Measurements from ENCODE around the gene FANK1.

The FANK1 gene

DNA sequence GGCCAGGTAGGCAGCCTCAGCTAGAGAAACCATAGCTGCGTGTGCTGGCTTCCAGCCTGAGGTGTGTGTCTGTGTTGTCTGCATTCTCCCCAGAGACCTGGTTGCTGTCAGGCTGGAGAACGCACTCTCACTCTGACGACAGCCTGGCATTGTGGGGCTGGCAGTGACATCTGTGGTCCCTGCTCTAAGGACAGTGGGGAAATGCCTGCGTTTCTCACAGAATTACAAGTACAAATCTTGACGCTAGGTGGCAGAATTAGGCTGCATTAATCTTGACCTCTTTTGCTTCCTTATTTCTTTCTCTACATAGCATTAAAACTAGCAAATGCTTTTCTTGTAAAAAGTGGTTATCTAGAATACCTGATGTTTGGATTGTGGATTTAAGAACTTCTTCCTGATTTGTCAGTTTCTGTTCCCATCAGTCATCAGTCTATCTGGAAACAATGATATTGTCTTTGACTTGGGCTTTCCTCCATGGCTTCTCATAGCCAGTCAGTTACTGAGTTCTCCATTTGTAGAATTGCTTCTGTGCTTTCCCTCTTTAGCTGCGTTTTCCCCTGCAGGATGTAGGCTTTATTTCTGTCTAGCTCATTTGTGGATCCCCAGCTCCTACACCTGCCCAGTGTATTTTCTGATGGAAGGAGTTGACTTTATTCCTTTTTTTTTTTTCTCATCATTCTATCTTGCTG is 86.0 kb downstream of the FANK1 start:
- H3K9me3 ChIP-seq (ENCODE audit: control insufficient read depth, insufficient read depth, low read length): no peaks in the 10 kb centered on the region
- H3K36me3 ChIP-seq (ENCODE audit: control insufficient read depth, insufficient read depth, low read length): no peaks in the 10 kb centered on the region
- no peaks in the 10 kb centered on the region for H3K27me3 ChIP-seq (ENCODE audit: control insufficient read depth, insufficient read depth, low read length)
- H3K4me3 ChIP-seq (ENCODE audit: low read depth, low read length): no peak overlapping the region
- peaks cover 7% of the 10 kb centered on the region for H3K4me1 ChIP-seq (ENCODE audit: control insufficient read depth, insufficient read depth, low read length)
- H3K9ac ChIP-seq (ENCODE audit: low read depth, low read length): no peak overlapping the region

DNA sequence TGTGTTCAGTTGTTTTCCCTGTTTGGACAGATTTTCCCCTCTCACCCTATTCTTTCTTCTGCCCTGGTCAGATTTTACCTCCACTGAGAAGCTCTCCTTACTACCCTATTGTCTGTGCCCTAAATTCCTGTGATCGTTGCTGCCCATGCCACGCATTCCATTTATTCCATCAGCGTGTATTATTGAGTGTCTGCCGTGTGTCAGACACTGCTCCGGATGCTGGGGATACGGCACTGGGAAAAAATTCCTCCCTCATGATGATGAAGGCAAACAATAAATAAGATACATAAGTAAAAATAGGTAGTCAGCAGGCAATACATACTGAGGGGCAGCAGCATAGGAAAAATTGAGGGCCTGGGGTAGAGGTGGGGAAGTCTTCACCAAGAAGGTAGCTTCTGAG is 86.8 kb downstream of the FANK1 start:
- Histone ChIP-seq H3K27me3 (ENCODE audit: control insufficient read depth, insufficient read depth, low read length) (no peaks in the 10 kb centered on the region), H3K4me3 (ENCODE audit: low read depth, low read length) (no peak overlapping the region), H3K36me3 (ENCODE audit: control insufficient read depth, insufficient read depth, low read length) (no peaks in the 10 kb centered on the region), H3K9me3 (ENCODE audit: control insufficient read depth, insufficient read depth, low read length) (no peaks in the 10 kb centered on the region), H3K4me1 (ENCODE audit: control insufficient read depth, insufficient read depth, low read length) (peaks cover 7% of the 10 kb centered on the region), H3K9ac (ENCODE audit: low read depth, low read length) (no peak overlapping the region)

DNA sequence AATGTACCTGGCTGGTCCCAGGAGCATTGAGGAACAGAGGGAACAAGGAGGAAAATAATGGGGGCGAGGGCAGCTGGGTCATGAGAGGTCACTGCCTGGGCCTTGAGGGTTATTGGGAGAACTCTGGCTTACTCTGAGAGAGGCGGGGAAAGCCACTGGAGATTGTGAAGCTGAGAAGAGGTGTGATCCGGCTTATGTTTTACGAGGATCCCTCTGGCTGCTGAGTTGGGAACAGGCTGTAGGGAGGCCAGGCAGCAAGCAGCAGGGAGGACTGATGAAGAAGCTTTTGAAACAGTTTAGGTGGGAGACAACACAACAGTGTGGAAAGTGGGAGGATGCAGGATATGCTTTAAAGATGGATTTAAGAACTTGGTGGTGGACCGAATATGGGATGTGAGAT is 87.3 kb downstream of the FANK1 start:
- no peaks in the 10 kb centered on the region for H3K27me3 ChIP-seq (ENCODE audit: control insufficient read depth, insufficient read depth, low read length)
- H3K36me3 ChIP-seq (ENCODE audit: control insufficient read depth, insufficient read depth, low read length): no peaks in the 10 kb centered on the region
- peaks cover 7% of the 10 kb centered on the region for H3K4me1 ChIP-seq (ENCODE audit: control insufficient read depth, insufficient read depth, low read length)
- H3K9ac ChIP-seq (ENCODE audit: low read depth, low read length): no peak overlapping the region
- no peak overlapping the region for H3K4me3 ChIP-seq (ENCODE audit: low read depth, low read length)
- H3K9me3 ChIP-seq (ENCODE audit: control insufficient read depth, insufficient read depth, low read length): no peaks in the 10 kb centered on the region

DNA sequence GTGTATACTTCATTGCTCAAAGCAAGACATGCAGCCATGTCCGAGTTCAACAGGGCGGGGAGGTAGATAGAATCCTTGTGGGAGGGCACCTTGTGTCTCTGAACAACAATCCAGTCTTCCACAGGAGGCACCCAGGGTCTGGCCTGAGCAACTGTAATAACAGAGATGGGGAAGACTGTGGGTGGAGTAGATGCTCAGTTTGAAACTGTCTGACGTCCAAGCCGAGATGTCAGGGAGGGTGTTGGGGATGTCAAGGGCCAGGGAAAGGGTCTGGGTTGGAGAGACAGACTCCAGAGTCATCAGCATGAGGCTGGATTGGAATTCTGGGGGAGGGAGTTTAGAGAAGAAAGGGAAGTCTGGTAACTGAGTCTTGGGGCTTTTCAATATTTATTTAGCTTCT is 88.0 kb downstream of the FANK1 start:
- Histone ChIP-seq H3K9me3 (ENCODE audit: control insufficient read depth, insufficient read depth, low read length) (no peaks in the 10 kb centered on the region), H3K4me3 (ENCODE audit: low read depth, low read length) (no peak overlapping the region), H3K27me3 (ENCODE audit: control insufficient read depth, insufficient read depth, low read length) (no peaks in the 10 kb centered on the region), H3K4me1 (ENCODE audit: control insufficient read depth, insufficient read depth, low read length) (peaks cover 4% of the 10 kb centered on the region), H3K9ac (ENCODE audit: low read depth, low read length) (no peak overlapping the region), H3K36me3 (ENCODE audit: control insufficient read depth, insufficient read depth, low read length) (no peaks in the 10 kb centered on the region)

DNA sequence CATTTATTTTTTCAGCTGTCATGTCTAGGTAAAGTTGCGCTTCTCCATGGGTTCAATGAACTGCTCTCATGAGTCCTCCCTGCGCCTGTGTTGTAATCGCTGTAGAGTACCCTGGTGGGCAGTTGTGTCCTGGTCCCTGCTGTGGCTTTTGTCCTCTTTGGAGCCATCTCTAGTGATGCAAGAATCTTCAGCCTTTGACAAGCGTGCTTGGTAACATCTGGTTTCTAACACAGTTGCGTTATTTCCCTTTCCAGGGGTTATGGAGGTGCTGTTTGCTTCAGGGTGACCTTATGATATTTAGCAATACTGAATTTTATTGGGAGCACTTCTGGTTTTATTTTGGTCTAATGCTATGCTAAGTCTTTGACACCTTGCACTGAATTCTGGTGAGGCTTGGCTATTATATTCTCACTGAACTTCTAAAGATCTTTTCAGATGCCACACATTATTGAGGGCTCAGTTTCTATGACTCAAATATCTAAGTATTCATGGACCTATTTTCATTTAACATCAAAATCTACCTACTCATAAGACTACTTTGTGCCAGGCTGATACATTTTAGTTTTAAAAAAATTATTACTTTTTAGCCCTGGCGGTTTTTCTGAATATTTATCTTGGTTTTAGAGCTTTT is 88.6 kb downstream of the FANK1 start:
- Histone ChIP-seq H3K4me3 (ENCODE audit: low read depth, low read length) (no peak overlapping the region), H3K4me1 (ENCODE audit: control insufficient read depth, insufficient read depth, low read length) (no peaks in the 10 kb centered on the region), H3K9me3 (ENCODE audit: control insufficient read depth, insufficient read depth, low read length) (no peaks in the 10 kb centered on the region), H3K9ac (ENCODE audit: low read depth, low read length) (no peak overlapping the region), H3K27me3 (ENCODE audit: control insufficient read depth, insufficient read depth, low read length) (no peaks in the 10 kb centered on the region), H3K36me3 (ENCODE audit: control insufficient read depth, insufficient read depth, low read length) (no peaks in the 10 kb centered on the region)

DNA sequence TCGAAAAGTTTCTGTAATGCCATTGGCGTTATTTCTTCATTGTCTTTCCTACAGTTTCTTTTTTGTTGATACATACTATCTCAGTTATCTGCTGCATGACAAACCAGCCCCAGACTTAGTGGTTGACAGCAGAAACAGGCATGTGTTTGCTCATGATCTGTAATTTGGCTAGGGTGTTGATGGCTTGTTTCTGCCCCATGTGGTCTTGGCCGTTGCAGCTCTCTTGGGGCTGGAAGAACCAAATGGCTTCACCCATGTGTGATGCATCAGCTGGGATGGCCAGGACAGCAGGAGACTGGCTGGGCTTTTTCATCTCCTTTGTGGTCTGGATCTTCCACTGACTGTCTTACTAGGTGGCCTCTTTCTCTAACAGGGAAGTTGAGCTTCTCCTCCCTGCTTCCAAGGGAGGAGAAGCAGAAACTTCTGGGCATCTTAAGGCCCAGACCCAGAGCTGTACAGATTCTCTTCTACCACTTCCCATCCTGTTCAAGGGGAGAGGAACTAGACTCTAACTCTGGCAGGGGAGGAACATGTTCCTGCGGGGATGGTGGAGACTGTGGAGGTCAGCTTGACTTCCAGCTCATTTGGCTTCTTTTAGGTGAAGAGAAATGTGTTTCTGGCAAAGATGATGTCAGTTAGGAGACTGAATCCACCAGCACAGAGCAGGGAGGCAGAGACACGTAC is 89.3 kb downstream of the FANK1 start:
- Histone ChIP-seq H3K27me3 (ENCODE audit: control insufficient read depth, insufficient read depth, low read length) (no peaks in the 10 kb centered on the region), H3K4me1 (ENCODE audit: control insufficient read depth, insufficient read depth, low read length) (no peaks in the 10 kb centered on the region), H3K4me3 (ENCODE audit: low read depth, low read length) (no peak overlapping the region), H3K9me3 (ENCODE audit: control insufficient read depth, insufficient read depth, low read length) (no peaks in the 10 kb centered on the region), H3K36me3 (ENCODE audit: control insufficient read depth, insufficient read depth, low read length) (no peaks in the 10 kb centered on the region), H3K9ac (ENCODE audit: low read depth, low read length) (no peak overlapping the region)

DNA sequence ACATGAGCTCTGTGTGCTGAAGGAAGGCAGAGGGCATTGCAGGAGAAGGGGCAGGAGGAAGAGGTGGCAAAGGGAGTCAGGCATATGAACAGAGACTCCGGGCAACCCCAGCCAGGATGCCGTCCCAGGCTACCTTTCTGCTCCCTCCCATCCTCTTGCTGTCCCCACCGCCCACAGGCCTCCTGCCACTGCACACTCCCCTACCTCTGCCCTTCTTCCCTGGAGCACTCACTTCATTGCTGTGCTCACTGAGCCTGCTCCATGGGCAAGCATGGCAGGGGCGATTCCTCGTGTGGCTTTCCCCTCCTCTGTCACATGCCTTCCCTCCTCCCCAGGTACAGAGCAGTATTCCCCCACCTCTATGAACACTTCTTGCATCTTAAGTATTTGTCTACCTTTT is 93.4 kb downstream of the FANK1 start:
- Histone ChIP-seq H3K9ac (ENCODE audit: low read depth, low read length) (no peak overlapping the region), H3K27me3 (ENCODE audit: control insufficient read depth, insufficient read depth, low read length) (no peaks in the 10 kb centered on the region), H3K4me3 (ENCODE audit: low read depth, low read length) (no peak overlapping the region), H3K36me3 (ENCODE audit: control insufficient read depth, insufficient read depth, low read length) (no peaks in the 10 kb centered on the region), H3K4me1 (ENCODE audit: control insufficient read depth, insufficient read depth, low read length) (no peaks in the 10 kb centered on the region), H3K9me3 (ENCODE audit: control insufficient read depth, insufficient read depth, low read length) (no peaks in the 10 kb centered on the region)

DNA sequence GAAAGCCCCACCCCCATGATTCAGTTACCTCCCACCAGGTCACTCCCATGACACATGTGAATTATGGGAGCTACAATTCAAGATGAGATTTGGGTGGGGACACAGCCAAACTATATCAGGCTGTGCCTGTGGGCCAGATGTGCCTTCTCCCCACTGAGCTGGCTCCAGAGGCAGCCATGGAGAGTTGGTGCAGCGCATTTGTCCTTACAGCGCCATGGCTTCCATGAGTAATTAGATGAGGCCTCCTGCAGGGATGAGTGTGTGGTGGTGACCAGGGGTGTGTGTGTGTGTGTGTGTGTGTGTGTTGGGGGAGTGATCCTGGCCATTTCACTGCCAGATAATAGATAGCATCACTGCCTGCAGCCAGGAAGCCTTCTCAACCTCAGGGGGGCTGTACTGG is 94.6 kb downstream of the FANK1 start:
- H3K4me1 ChIP-seq (ENCODE audit: control insufficient read depth, insufficient read depth, low read length): no peaks in the 10 kb centered on the region
- no peak overlapping the region for H3K4me3 ChIP-seq (ENCODE audit: low read depth, low read length)
- no peaks in the 10 kb centered on the region for H3K9me3 ChIP-seq (ENCODE audit: control insufficient read depth, insufficient read depth, low read length)
- no peaks in the 10 kb centered on the region for H3K36me3 ChIP-seq (ENCODE audit: control insufficient read depth, insufficient read depth, low read length)
- no peaks in the 10 kb centered on the region for H3K27me3 ChIP-seq (ENCODE audit: control insufficient read depth, insufficient read depth, low read length)
- H3K9ac ChIP-seq (ENCODE audit: low read depth, low read length): no peak overlapping the region

DNA sequence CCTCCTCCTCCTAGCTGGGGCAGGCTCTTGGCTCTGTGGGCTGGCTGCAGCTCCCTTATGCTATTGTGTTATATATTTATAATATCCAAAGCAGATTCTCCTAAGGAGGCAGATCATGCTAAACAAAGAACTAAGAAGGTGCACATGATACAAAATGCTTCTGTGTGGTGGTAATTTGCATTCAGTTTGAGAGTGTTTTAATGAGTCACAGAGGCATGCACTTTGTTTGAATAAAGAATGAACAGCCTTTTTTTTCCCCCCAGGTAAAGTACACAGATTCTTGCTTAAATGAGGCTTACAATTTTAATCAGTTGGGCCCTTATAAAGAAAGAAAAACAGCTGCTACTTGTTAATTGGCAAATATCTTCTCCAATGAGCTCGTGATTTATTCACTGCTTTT is 95.0 kb downstream of the FANK1 start:
- Histone ChIP-seq H3K4me3 (ENCODE audit: low read depth, low read length) (no peak overlapping the region), H3K4me1 (ENCODE audit: control insufficient read depth, insufficient read depth, low read length) (no peaks in the 10 kb centered on the region), H3K9me3 (ENCODE audit: control insufficient read depth, insufficient read depth, low read length) (no peaks in the 10 kb centered on the region), H3K36me3 (ENCODE audit: control insufficient read depth, insufficient read depth, low read length) (no peaks in the 10 kb centered on the region), H3K27me3 (ENCODE audit: control insufficient read depth, insufficient read depth, low read length) (no peaks in the 10 kb centered on the region), H3K9ac (ENCODE audit: low read depth, low read length) (no peak overlapping the region)

DNA sequence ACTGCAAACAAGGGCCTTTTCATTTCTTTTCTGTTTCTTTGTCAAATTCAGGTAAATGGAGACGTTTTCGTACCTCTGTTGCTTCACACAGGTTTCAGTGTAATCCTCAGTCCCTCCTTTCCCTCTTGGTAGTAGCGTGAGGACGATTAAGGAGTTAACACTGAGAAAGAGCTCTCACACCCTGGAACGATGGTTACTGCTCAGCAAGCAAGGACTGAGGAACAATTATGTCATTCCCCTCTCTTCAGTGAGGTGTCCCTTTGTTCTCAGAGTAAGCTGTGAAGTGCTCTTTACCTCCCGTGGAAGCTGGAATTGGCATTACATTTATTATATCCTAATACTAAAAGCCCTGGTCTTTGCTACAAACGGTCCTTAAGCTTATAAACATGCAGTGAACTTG is 95.9 kb downstream of the FANK1 start:
- H3K4me1 ChIP-seq (ENCODE audit: control insufficient read depth, insufficient read depth, low read length): no peaks in the 10 kb centered on the region
- no peak overlapping the region for H3K4me3 ChIP-seq (ENCODE audit: low read depth, low read length)
- no peaks in the 10 kb centered on the region for H3K36me3 ChIP-seq (ENCODE audit: control insufficient read depth, insufficient read depth, low read length)
- H3K27me3 ChIP-seq (ENCODE audit: control insufficient read depth, insufficient read depth, low read length): no peaks in the 10 kb centered on the region
- H3K9me3 ChIP-seq (ENCODE audit: control insufficient read depth, insufficient read depth, low read length): no peaks in the 10 kb centered on the region
- H3K9ac ChIP-seq (ENCODE audit: low read depth, low read length): no peak overlapping the region

DNA sequence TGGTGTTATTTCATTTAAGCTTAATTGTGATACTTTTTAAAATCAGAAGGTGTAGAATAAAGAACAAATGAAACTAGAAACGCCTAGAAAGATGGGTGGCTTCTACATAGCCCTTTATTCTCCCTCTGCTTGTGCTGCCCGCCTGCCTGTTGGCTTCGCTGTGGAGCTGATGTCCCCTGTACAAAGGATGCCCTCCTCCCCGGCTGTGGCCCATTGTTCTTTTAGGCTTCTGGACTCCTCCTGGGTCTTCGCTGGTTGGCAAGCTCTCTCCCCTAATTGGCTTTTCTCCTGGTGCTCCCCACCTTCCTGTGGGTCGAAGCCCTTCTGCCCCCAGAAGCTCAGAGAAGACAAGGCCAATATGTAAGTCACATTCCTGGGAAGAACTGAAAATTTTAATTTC is 98.2 kb downstream of the FANK1 start:
- no peaks in the 10 kb centered on the region for H3K36me3 ChIP-seq (ENCODE audit: control insufficient read depth, insufficient read depth, low read length)
- H3K9me3 ChIP-seq (ENCODE audit: control insufficient read depth, insufficient read depth, low read length): no peaks in the 10 kb centered on the region
- no peaks in the 10 kb centered on the region for H3K27me3 ChIP-seq (ENCODE audit: control insufficient read depth, insufficient read depth, low read length)
- no peak overlapping the region for H3K4me3 ChIP-seq (ENCODE audit: low read depth, low read length)
- H3K9ac ChIP-seq (ENCODE audit: low read depth, low read length): no peak overlapping the region
- H3K4me1 ChIP-seq (ENCODE audit: control insufficient read depth, insufficient read depth, low read length): no peaks in the 10 kb centered on the region

DNA sequence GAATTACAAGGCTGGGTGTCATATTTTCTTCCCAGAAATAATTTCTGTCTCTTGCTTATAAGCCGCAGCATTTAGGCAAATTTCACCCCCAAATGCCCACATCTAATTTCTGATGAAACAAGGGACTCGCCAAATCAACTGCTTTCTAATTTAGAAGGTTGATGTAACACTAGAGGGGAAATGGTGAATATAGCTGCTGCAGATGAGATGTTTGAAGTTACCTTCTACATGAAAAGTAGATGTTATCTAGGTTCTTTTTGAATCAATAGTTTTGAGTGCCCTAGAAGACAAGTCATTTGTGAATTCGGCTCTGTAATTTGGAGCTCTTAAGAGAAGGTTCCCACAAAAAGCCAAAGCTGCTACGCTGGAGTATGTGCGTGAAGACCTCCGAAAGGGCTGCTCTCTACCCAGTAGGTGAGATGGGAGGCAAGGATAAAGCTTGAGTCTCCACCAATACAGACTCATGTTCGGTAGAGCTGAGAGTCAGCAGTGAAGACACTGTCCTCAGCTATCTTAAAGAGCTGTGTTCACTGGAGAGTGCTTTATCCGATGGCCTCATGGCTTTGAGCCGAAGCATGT is 99.5 kb downstream of the FANK1 start:
- Histone ChIP-seq H3K27me3 (ENCODE audit: control insufficient read depth, insufficient read depth, low read length) (no peaks in the 10 kb centered on the region), H3K4me1 (ENCODE audit: control insufficient read depth, insufficient read depth, low read length) (no peaks in the 10 kb centered on the region), H3K36me3 (ENCODE audit: control insufficient read depth, insufficient read depth, low read length) (no peaks in the 10 kb centered on the region), H3K9ac (ENCODE audit: low read depth, low read length) (no peak overlapping the region), H3K9me3 (ENCODE audit: control insufficient read depth, insufficient read depth, low read length) (no peaks in the 10 kb centered on the region), H3K4me3 (ENCODE audit: low read depth, low read length) (no peak overlapping the region)
